Peyer's patch (tissue), 4 donors: ENCODE results near the gene MAD1L1. TPM values are rescaled to one million over a fixed set of nuclear protein-coding genes. Genes with fewer than 3 reads are reported as not detected.

Source experiments
- DNase-seq, 3 donors: peaks; one replicate each; pipeline ENCODE4 v3.0.0-alpha.2; 2017 to 2019
- H3K27ac ChIP-seq, 4 donors: fragments of 200-600 bp; sonication (generic); one replicate each; pipeline ENCODE4 v1.5.1; 2016 to 2019
- H3K27me3 ChIP-seq, 2 donors: fragments of 200-600 bp; sonication (generic); one replicate each; pipeline ENCODE4 v1.5.1; 2019
- H3K36me3 ChIP-seq, 3 donors: fragments of 200-600 bp; sonication (generic); one replicate each; pipeline ENCODE4 v1.5.1; 2016 to 2019
- H3K4me1 ChIP-seq, 4 donors: fragments of 200-600 bp; sonication (generic); one replicate each; pipeline ENCODE4 v1.5.1; 2016 to 2019
- H3K4me3 ChIP-seq, 4 donors: fragments of 200-600 bp; sonication (generic); 1 replicate in 3 of 4; 2 replicates in 1 of 4; pipeline ENCODE4 v1.5.1; 2016 to 2019; ENCODE audit warnings: mild to moderate bottlenecking in 1 of 4
- H3K9me3 ChIP-seq, 4 donors: fragments of 200-600 bp; sonication (generic); one replicate each; pipeline ENCODE4 v1.5.1; 2016 to 2019; ENCODE audit warnings: mild to moderate bottlenecking in 1 of 4
- POLR2A ChIP-seq, 2 donors: fragments of 450-650 bp; IDR thresholded peaks; one replicate each; pipeline ENCODE4 v1.5.1; 2017; ENCODE audit warnings: antibody characterized with exemption in 2 of 2, mild to moderate bottlenecking in 2 of 2, moderate library complexity in 2 of 2
- total RNA-seq, 4 donors: library from RNA; depleted of rRNA; stranded (reverse); fragments of >200 nt; gene quantifications; one replicate each; pipeline ENCODE4 v1.1.0, GENCODE V29; 2016
- TF ChIP-seq, protein P1 (sequence below), 6 experiments: fragments of 450-650 bp in 4 of 6; fragments of 200-600 bp in 2 of 6; sonication (generic) in 1 of 6; IDR thresholded peaks; one replicate each; pipeline ENCODE4 v1.5.1; 2017 to 2019; ENCODE audit warnings: antibody characterized with exemption in 6 of 6, mild to moderate bottlenecking in 3 of 6, moderate library complexity in 1 of 6

MAD1L1 gene
- total RNA-seq, 4 donors from 2014 or later = 43.9 to 417 (median 59.1) TPM

GRCh38 chr7:1939434-1940401 lies 293.0 kb downstream of the MAD1L1 start:
- peak in 2 of 3 donors; percentile 24 to 47 for DNase-seq
- peak overlapping the region; percentile 40 to 83 (median 62) for H3K27ac ChIP-seq
- H3K4me3 ChIP-seq = peak overlapping the region; percentile 32 to 57 (median 47)
- H3K4me1 ChIP-seq = peaks cover 0 to 19% (median 2%) of the 10 kb centered on the region in 4 donors
- no peaks in the 10 kb centered on the region for H3K36me3 ChIP-seq
- TF ChIP-seq, protein P1, sequence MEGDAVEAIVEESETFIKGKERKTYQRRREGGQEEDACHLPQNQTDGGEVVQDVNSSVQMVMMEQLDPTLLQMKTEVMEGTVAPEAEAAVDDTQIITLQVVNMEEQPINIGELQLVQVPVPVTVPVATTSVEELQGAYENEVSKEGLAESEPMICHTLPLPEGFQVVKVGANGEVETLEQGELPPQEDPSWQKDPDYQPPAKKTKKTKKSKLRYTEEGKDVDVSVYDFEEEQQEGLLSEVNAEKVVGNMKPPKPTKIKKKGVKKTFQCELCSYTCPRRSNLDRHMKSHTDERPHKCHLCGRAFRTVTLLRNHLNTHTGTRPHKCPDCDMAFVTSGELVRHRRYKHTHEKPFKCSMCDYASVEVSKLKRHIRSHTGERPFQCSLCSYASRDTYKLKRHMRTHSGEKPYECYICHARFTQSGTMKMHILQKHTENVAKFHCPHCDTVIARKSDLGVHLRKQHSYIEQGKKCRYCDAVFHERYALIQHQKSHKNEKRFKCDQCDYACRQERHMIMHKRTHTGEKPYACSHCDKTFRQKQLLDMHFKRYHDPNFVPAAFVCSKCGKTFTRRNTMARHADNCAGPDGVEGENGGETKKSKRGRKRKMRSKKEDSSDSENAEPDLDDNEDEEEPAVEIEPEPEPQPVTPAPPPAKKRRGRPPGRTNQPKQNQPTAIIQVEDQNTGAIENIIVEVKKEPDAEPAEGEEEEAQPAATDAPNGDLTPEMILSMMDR (IDR thresholded peaks at IDR 0.05) = no peak
- no peak for TF ChIP-seq POLR2A (IDR thresholded peaks at IDR 0.05)
- H3K9me3 ChIP-seq = no peaks in the 10 kb centered on the region
- H3K27me3 ChIP-seq = no peaks in the 10 kb centered on the region

GRCh38 chr7:1938788-1939433 lies 293.8 kb downstream of the MAD1L1 start:
- H3K4me3 ChIP-seq = peak overlapping the region in 3 of 4 donors; percentile 41 to 57 (median 53)
- peaks cover 0 to 19% (median 2%) of the 10 kb centered on the region in 4 donors for H3K4me1 ChIP-seq
- H3K36me3 ChIP-seq = no peaks in the 10 kb centered on the region
- no peak for TF ChIP-seq POLR2A (IDR thresholded peaks at IDR 0.05)
- TF ChIP-seq, protein P1 (IDR thresholded peaks at IDR 0.05) = no peak
- no peaks in the 10 kb centered on the region for H3K9me3 ChIP-seq
- H3K27me3 ChIP-seq = no peaks in the 10 kb centered on the region
- H3K27ac ChIP-seq = peak overlapping the region in 1 of 4 donors; percentile 83
- peak in 2 of 3 donors; percentile 35 to 48 for DNase-seq

- Histone ChIP-seq H3K4me1 (peaks cover 0 to 19% (median 2%) of the 10 kb centered on the region in 4 donors), H3K36me3 (no peaks in the 10 kb centered on the region), H3K27ac (no peak overlapping the region), H3K27me3 (no peaks in the 10 kb centered on the region), H3K4me3 (no peak overlapping the region), H3K9me3 (no peaks in the 10 kb centered on the region)
- DNase-seq = no peak
- TF ChIP-seq, protein P1 (IDR thresholded peaks at IDR 0.05) = no peak
- no peak for TF ChIP-seq POLR2A (IDR thresholded peaks at IDR 0.05)
These were observed 295.5 kb downstream of the MAD1L1 start for GRCh38 chr7:1937252-1937605.

GRCh38 chr7:1936531-1937251 lies 296.1 kb downstream of the MAD1L1 start:
- no peak overlapping the region for H3K27ac ChIP-seq
- no peaks in the 10 kb centered on the region for H3K9me3 ChIP-seq
- DNase-seq = no peak
- H3K27me3 ChIP-seq = no peaks in the 10 kb centered on the region
- TF ChIP-seq POLR2A (IDR thresholded peaks at IDR 0.05) = no peak
- TF ChIP-seq, protein P1 (IDR thresholded peaks at IDR 0.05) = no peak
- H3K4me1 ChIP-seq = peaks cover 0 to 19% (median 2%) of the 10 kb centered on the region in 4 donors
- H3K36me3 ChIP-seq = no peaks in the 10 kb centered on the region
- no peak overlapping the region for H3K4me3 ChIP-seq

- TF ChIP-seq POLR2A (IDR thresholded peaks at IDR 0.05) = no peak
- TF ChIP-seq, protein P1 (IDR thresholded peaks at IDR 0.05) = no peak
- H3K4me3 ChIP-seq = no peak overlapping the region
- no peaks in the 10 kb centered on the region for H3K9me3 ChIP-seq
- H3K36me3 ChIP-seq = no peaks in the 10 kb centered on the region
- peaks cover 0 to 16% (median 2%) of the 10 kb centered on the region in 4 donors for H3K4me1 ChIP-seq
- H3K27me3 ChIP-seq = no peaks in the 10 kb centered on the region
- DNase-seq = no peak
- no peak overlapping the region for H3K27ac ChIP-seq
These were observed 296.8 kb downstream of the MAD1L1 start for GRCh38 chr7:1936006-1936310.
